Right hindlimb (tissue), 1 donor: ENCODE data around the gene ACBD3.
"Not testable (repeated sequence)": the region's sequence is repeated elsewhere in the genome, so short reads cannot be mapped to it uniquely, and the experiment has no call there.

Source experiments
- DNase-seq: peaks from one replicate; pipeline ENCODE4 v3.0.0-alpha.2; 2018

ACBD3 gene

GRCh38 chr1:226186124-226187018 is at the start of gene ACBD3:
Gene ACBD3, minus strand, starts transcription at chr1:226186741. Its CDS starts 66 bp downstream, at chr1:226186675.
- peak; percentile 94 for DNase-seq

- no peak for DNase-seq
Measured at GRCh38 chr1:226233806-226234205, 47.3 kb upstream of the ACBD3 start.

GRCh38 chr1:226233293-226233692 is 46.8 kb upstream of the ACBD3 start:
- DNase-seq: no peak

DNA sequence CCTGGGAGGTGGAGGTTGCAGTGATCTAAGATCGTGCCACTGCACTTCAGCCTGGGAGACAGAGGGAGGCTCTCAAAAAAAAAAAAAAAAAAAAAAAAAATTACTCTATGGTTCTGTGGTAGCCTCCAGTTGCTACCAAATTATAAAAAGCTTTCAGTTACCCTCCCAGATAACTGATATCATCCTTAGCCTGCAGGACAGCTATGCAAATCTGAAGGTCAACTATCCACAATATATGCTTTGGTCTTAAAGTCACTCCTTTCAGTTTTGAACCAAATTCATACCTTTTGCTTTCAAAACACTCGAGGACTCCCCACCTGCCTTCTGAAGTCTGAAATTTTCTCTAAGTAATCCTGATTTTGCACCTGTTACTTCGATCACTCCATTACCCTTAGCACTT is 40.1 kb upstream of the ACBD3 start:
- DNase-seq: no peak

GRCh38 chr1:226223786-226224244 is 37.3 kb upstream of the ACBD3 start:
- DNase-seq: peak; percentile 37

DNA sequence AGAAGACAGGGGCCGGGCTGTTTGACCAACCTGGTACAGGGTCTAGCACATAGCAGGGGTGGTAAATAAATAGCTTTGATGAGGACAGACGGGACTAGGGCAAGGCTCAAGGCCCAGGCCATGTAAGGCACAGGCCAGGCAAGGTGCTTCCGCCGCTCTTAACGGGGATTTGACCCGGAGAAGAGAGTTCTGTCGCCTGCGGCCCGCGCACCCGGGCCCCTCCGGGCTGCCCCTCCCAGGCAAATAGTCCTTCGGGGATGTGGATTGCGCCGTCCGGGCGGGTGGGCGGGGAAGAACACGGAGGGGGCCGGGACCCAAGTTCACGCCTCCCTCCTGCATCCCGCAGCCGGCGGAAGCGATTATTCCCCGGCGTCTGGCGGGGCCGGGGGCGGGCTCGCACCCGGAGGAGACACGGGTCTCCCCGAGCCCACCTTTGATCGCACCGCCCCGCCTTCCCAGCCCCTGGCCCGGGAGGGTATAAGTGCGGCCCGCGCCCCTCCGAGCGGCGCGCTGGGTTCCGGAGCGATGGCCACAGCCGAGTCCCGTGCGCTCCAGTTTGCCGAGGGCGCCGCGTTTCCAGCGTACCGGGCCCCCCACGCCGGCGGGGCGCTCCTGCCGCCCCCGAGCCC is 36.7 kb upstream of the ACBD3 start, which contains the start of gene MIXL1:
MIXL1 (plus strand) TSS at position 508 of the 629 bp plus-strand sequence; CDS start at position 526, 18 bp downstream.
- peak; percentile 33 for DNase-seq

DNA sequence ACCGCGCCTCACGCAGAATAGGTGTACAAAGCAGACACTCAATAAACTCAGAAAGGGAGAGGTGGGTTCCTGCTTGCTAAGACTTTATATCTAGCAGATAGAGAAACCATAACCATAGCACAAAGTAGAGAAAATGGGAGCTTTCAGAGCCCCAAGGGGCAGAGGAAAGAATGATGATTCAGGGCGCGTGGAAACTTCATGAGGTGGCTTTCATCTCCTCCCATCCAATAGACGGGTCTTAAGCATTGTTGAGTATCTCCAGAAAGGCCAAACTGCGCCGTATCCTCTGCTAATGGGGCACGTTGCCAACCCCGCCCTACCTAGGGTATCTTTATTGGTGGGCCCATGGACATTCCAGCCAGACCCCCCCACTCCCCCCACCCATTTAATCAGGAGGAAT is 36.1 kb upstream of the ACBD3 start:
- DNase-seq: no peak

DNA sequence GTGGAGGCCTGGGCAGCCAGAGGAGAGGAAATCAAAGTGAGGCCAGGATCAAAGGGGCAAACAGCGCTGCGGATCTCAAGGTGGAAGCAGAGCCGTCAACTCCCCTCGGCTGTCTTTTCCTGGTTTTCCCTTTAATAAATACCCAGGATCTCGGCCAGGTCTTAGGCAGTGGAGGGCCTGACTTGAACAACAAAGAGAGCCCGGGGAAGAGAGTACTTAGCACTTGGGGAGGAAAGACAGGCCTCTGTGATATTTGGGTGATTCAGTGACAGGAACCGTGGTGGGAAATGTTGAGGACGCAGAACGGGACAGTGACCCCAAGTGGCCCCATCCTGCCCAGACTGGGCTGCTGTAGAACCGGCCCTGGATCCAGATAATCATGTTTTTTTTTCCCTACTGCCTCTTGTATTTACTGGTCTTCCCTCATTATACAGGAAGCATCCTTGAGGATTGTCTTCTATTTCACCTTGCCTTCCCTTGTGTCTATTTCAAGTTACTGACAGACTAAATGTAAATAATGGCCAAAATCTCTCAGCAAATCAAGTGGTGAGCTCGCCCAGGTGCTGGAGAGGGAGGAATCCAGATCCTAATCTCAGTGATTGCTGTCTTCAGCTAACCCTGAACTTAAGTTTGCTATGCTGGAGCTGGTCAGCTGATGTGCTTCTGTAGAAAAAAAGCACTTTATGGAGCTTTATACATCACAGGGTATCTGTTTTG is 34.1 kb upstream of the ACBD3 start:
- no peak for DNase-seq

- DNase-seq: no peak
Measured at GRCh38 chr1:226217273-226217672, 30.7 kb upstream of the ACBD3 start.

- no peak for DNase-seq
Measured at GRCh38 chr1:226216056-226216455, 29.5 kb upstream of the ACBD3 start.

- no peak for DNase-seq
Measured at GRCh38 chr1:226215239-226215638, 28.7 kb upstream of the ACBD3 start.

DNA sequence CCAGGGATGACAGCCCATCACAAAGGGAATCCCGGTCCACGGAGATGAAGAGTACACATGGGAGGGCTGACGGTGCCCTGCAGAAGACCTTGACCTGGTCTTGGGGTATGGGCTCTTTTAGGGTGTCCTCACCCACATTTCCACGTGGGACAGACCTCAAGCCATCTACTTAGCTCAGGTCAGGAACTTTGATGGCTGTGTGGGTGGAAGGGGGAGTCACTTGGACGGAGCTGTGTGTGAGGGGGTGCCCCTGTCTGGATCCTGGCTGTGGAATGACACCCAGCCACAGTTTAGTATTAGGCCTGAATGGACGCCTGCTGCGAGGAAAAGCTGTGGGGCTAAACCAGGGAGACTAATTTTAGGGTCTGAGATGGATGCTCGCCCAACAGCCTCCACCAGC is 26.0 kb upstream of the ACBD3 start:
- no peak for DNase-seq

GRCh38 chr1:226211181-226211821 is 24.8 kb upstream of the ACBD3 start:
- no peak for DNase-seq

DNA sequence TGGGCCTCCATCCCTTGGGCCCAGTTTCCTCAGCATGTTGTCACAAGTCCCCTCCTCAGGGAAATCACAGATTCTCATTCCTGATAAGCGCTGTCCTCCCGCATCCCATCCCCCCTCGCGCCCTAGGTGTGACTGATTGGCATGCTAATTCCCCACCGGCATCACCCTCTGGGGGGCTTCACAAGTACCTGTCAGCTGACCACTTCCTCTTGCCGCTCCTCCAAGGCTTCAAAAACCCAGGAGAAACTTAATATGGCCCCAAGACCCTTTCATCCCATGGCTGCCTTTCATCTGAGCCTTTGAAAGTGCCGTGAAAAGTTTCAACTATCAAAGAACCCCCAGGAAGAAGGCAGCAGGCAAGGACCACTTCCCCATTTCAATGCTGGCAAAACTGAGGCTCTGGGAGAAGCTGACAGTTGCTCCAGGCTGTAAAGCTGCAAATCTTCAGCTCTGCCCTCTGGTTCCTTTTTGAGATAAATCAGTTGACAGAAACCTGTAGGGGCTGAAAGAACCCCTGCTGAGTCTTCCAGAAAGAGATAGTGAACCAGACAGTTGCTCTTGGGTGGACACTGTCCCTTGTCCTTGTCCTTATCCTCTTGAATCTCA is 24.1 kb upstream of the ACBD3 start:
- DNase-seq: no peak

DNA sequence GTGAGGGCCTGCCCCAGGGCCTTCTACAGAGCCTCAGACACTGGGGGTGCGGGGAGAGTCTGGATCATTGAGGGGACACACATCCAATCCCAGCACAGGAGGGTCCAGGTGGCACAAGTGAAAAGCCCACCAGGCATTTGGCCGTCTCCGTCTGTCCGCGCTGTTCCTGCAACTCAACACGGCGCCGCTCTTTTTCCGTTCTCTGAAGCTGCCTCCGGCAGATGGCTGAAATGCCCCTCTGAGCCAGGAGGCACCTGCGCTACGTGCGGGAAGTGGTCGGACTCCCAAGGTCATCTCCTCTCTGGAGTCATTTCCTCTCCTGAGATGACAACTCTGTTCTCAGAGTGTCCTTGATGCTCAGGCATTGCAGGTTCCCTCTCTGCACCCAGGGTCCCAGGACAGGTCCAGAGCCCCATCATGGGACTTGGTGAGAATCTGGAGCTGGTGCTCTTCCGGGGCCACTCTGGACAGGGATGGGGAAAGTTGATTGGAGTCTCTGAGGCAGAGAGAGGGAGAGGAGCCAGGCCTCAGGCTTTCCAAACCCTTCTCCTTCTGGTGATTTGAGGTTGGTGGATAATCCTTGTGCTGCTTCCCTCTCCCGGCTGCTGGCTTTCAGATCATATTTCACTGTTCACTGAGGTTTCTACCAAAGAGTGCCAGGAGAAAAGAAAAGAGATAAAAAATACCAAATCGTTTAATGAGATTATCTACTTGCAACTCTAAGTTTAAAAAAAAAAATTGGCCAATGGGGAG is 22.9 kb upstream of the ACBD3 start:
- no peak for DNase-seq

DNA sequence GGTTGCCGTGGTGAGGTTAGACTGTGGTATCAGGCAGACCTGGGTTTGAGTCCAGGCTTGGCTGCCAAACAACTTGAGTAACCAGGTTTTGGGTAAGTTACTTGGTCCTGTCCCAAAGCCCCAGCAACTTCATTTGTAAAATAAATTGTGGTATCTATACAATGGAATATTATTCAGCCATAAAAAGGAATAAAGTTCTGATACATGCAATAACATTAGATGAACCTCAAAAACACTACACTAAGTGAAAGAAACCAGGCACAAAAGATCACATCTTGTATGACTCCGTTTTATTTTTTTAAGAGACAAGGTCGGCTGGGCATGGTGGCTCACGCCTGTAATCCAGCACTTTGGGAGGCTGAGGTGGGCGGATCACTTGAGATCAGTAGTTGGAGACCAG is 20.5 kb upstream of the ACBD3 start:
- DNase-seq: no peak

DNA sequence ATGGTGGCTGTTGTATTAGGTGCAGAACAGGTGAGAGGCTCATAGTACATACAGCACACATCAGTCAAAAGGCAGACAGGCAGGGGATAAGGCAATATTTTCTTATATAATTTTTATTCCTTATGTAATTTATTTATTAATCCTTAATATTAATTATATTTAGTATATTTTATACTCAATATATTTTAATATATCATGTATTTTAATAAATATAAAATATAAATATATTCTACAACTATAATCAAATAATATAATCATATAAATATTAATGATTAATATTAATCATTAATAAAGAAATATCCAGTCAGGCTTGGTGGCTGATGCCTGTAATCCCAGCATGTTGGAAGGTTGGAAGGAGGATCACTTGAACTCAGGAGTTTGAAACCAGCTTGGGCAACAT is 17.7 kb upstream of the ACBD3 start:
- no peak for DNase-seq

- DNase-seq: no peak
Measured at GRCh38 chr1:226203655-226204054, 17.1 kb upstream of the ACBD3 start.

GRCh38 chr1:226203240-226203639 is 16.7 kb upstream of the ACBD3 start:
- DNase-seq: no peak

- DNase-seq: not testable (repeated sequence)
Measured at GRCh38 chr1:226202666-226203065, 16.1 kb upstream of the ACBD3 start.

- no peak for DNase-seq
Measured at GRCh38 chr1:226202246-226202645, 15.7 kb upstream of the ACBD3 start.
